ENCODE data around the gene SYN1. TPM values are rescaled to one million over a fixed set of nuclear protein-coding genes. Genes with fewer than 3 reads are reported as not detected.

SYN1 gene
- total RNA-seq, 1 experiment from 2014 or later: 11.7 TPM

DNA sequence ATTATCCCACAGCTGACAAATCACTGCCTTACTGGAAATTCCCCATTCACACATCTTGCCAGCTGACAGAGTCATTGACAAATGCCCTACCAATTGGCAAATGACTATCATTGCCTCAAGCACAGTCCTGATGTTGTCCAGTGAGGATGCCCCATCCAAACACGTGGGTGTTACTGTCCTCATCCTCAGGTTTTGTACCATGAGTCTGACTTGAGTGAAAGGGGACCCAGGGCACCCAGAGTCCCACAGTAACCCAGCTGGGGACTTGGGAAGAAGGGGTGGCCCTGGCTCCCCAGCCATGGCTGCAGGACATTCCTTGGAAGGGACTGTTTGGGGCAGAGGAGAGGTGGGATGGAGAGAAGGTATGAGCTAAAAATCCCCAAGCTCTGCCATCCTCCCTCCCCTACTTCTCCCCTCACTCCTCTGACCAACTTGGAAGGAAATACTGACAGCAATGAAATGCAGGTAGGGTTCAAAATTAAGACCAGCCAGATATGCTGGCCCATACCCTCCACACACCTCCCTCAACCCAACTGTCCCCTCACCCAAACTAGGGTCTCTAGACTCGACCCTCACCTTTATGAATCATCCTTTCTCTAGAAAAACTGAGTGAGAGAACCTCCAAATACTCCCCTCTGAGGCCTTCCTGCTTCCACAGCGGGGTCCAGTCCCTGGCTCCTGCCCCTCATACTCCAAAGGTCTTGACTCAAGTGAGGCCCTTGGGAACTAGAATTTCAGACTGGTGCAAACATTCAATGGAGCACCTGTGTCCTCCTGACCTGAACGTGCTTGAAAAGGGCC is 32.4 kb downstream of the SYN1 start:
- Mint-ChIP-seq H3K9me3 (peaks cover 65 to 79% of the 10 kb centered on the region in 2 experiments), H3K36me3 (ENCODE audit: insufficient read depth in 1 of 3, low read depth in 3 of 3) (peaks cover 17 to 22% (median 19%) of the 10 kb centered on the region in 3 experiments; a peak in 6 of 7 replicates), H3K27ac (peak overlapping the region in 1 of 3 experiments; percentile 15; a peak in 1 of 7 replicates), H3K4me3 (no peak overlapping the region), H3K4me1 (peaks cover 6 to 14% of the 10 kb centered on the region in 2 experiments; a peak in 2 of 4 replicates), H3K27me3 (ENCODE audit: low read depth) (no peaks in the 10 kb centered on the region; the same call in 1 of the 2 replicates)
- H4K20me1 ChIP-seq (ENCODE audit: control insufficient read depth, insufficient read depth, insufficient read length): no peaks in the 10 kb centered on the region
- no peaks in the 10 kb centered on the region for H3K79me1 ChIP-seq (ENCODE audit: insufficient read depth, low read depth, low read length, poor library complexity, severe bottlenecking)
- H3K27me3 ChIP-seq (ENCODE audit: insufficient read depth, low read length): no peaks in the 10 kb centered on the region
- H4K5ac ChIP-seq (ENCODE audit: insufficient read length, low read depth, low read length): no peak overlapping the region
- no peak overlapping the region for H2BK5ac ChIP-seq (ENCODE audit: insufficient read length, low read length)
- no peak overlapping the region for H3K4me2 ChIP-seq (ENCODE audit: insufficient read depth, insufficient read length, low read length)
- no peak overlapping the region for H4K91ac ChIP-seq (ENCODE audit: insufficient read length, low read depth, low read length)
- WGBS (ENCODE audit: extremely low coverage, insufficient read length, low lambda C conversion rate): no CpG with 5 or more reads among the region's 4 CpGs
- DNase-seq: no peak
- no peak overlapping the region for H3K4ac ChIP-seq (ENCODE audit: low read depth, low read length)
- TF ChIP-seq, protein P1, sequence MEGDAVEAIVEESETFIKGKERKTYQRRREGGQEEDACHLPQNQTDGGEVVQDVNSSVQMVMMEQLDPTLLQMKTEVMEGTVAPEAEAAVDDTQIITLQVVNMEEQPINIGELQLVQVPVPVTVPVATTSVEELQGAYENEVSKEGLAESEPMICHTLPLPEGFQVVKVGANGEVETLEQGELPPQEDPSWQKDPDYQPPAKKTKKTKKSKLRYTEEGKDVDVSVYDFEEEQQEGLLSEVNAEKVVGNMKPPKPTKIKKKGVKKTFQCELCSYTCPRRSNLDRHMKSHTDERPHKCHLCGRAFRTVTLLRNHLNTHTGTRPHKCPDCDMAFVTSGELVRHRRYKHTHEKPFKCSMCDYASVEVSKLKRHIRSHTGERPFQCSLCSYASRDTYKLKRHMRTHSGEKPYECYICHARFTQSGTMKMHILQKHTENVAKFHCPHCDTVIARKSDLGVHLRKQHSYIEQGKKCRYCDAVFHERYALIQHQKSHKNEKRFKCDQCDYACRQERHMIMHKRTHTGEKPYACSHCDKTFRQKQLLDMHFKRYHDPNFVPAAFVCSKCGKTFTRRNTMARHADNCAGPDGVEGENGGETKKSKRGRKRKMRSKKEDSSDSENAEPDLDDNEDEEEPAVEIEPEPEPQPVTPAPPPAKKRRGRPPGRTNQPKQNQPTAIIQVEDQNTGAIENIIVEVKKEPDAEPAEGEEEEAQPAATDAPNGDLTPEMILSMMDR (conservative IDR thresholded peaks at IDR 0.05): no peak
- no peak overlapping the region for H2BK15ac ChIP-seq (ENCODE audit: low read depth, low read length)
- H2AFZ ChIP-seq (ENCODE audit: low read length): no peak overlapping the region
- H2BK12ac ChIP-seq (ENCODE audit: insufficient read length, low read depth, low read length): no peak overlapping the region
- H3K79me2 ChIP-seq (ENCODE audit: insufficient read depth, low read length): no peaks in the 10 kb centered on the region
- H3K9me3 ChIP-seq (ENCODE audit: control insufficient read depth, low read depth, low read length): peaks cover 44% of the 10 kb centered on the region
- no peak overlapping the region for H3K56ac ChIP-seq (ENCODE audit: insufficient read length, low read depth, low read length)
- no peak overlapping the region for H2AK5ac ChIP-seq (ENCODE audit: insufficient read length, low read length)
- H3K4me1 ChIP-seq (ENCODE audit: insufficient read depth, low read length): no peaks in the 10 kb centered on the region
- no peaks in the 10 kb centered on the region for H3K23me2 ChIP-seq (ENCODE audit: insufficient read length, low read depth, low read length, poor library complexity, severe bottlenecking)
- no peak overlapping the region for H3K14ac ChIP-seq (ENCODE audit: insufficient read depth, low read length)
- no peak overlapping the region for H4K8ac ChIP-seq (replicated peaks; ENCODE audit: insufficient read length, low read depth, low read length)
- H3K18ac ChIP-seq (ENCODE audit: insufficient read length, low read depth, low read length): no peak overlapping the region
- H3K27ac ChIP-seq (ENCODE audit: insufficient read length, low read depth, low read length): no peak overlapping the region
- no peak overlapping the region for H3K23ac ChIP-seq (ENCODE audit: insufficient read length, low read depth, low read length)
- H3K9ac ChIP-seq (ENCODE audit: extremely low read depth, insufficient read length, low read length): no peak overlapping the region
- H3T11ph ChIP-seq (ENCODE audit: low read length): no peak overlapping the region
- H2BK20ac ChIP-seq (ENCODE audit: low read depth, low read length, poor library complexity, severe bottlenecking): no peak overlapping the region
- no peak overlapping the region for H2BK120ac ChIP-seq (ENCODE audit: low read depth, low read length, poor library complexity, severe bottlenecking)
